NCI-H2227 (cell line): Measurements from ENCODE around the gene F2.
"Not testable (repeated sequence)": the region's sequence is repeated elsewhere in the genome, so short reads cannot be mapped to it uniquely, and the experiment has no call there.

Experiments
- DNase-seq: peaks from one replicate; lab custom pipeline; 2025; ENCODE audit not compliant: unreplicated experiment; lab: John Stamatoyannopoulos, UW

The F2 gene

DNA sequence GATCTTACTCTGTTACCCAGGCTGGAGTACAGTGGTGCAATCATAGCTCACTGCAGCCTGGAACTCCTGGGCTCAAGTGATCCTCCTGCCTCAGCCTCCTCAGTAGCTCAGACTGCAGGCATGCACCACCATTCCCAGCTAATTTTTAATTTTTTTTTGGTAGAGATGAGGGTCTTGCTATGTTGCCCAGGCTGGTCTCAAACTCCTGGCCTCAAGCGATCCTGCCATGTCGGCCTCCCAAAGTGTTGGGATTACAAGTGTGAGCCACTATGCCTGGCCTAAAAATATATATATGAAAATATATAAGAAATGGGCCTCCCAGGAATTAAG lies 1.2 kb upstream of the F2 start:
- not testable (repeated sequence) for DNase-seq

DNA sequence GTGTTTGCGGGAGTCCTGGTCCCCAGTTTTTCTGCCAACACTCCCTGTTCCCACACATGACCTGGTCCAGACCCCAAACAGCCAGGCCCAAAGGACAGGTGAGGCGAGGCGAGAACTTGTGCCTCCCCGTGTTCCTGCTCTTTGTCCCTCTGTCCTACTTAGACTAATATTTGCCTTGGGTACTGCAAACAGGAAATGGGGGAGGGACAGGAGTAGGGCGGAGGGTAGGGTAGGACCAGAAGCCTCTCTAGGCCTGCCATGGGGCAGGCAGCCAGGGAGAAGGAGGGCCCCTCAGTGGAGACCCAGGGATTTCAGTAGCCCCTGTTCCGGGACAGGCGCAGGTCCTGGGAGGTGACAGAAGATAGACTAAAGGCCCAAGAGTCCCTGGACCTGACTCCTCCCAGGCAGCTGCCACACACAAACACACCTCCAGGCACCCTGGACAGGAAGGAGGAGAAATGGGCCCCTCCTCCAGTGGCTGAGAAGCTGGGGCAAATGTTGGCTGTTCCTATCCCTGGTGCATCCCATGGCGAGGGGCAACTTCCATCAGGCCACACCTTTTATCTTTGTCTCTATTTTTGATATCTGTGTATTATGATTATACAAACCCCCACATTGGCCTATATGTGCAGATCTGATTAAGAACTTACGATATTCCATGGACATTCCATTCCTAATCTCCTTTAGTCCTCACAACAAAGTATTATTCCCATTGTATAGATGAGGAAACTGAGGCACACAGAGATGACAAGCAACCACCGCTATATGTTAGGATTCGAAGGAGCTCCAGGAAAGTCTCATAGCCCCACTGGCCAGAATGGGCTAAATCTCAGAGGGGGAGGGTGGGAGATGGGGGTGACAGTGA lies 626 bp upstream of the F2 start:
- DNase-seq, result no peak

DNA sequence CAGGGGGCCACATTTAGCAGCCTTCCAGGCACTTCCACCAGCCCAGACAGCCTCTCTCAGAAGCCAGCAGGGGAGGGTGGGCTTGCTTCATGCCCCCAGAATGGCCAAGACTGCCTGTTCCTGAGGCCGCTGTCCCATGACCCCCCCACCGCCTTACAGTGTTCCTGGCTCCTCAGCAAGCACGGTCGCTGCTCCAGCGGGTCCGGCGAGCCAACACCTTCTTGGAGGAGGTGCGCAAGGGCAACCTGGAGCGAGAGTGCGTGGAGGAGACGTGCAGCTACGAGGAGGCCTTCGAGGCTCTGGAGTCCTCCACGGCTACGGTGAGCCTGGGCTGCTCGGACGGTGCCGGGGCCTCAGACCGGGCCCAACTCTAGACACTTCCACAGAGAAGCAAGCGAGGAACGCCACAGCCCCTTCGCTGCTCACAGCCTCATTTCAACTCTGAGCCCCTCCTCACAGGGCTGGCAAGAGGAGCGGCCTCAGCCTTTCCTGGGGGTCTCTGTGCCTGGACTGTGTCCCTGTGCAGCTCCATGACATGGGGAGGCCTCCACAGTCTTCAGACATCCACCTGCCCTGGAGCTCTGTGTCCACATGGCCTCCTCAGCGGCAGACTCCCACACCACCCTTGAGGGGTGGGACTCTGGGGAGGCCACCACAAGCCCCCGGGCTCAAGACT lies 668 bp downstream of the F2 start:
- DNase-seq, result no peak

DNA sequence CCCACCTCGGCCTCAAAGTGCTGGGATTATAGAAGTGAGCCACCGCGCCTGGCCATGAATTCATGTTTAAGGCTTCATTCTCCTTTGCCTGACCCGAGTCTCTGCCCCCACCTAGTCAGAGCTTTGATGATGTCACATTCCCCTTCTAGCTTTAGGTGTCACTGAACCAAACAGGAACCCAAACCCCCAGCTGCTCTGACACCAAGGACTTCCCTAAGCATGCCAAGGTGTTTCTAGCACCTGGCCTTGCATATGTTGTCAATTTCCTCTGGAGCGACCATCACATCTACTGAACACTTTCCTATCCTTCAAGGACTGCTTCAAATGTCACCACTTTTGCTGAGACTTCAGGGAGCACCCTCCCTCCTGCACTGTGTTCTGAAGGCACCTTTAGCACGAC lies 2.3 kb downstream of the F2 start:
- no peak for DNase-seq

DNA sequence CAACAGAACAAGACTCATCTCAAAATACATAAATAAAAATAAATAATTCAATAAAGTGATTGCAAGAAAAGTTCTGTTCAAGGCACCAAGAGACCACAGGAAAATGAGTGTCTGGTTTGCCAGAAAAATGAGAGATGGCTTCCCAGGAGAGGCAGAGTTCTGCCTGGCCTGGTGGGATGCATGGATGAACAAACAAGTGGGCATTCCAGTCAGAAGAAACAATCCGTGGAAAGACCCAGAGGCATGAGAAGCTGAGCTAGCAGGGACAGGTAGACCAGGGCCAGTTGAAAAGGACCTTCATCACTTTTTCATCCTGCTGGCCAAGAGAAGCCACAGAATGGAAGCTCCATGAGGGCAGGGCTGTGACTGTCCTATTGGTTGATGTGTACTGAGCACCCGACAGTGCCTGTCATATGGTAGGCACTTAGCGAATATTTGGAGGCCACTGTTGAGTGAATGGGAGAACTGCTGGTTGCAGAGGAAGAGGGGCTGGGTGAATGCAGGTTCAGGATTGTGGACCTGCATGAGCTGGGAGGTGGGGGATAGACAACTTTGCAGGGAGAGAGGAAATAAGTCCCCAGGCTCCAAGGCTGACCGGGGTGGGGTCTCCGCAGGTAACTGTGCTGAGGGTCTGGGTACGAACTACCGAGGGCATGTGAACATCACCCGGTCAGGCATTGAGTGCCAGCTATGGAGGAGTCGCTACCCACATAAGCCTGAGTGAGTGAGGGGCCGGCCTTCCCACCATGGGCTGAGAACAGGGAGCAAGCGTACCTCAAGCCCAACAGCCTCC lies 3.7 kb downstream of the F2 start:
- DNase-seq, result no peak

DNA sequence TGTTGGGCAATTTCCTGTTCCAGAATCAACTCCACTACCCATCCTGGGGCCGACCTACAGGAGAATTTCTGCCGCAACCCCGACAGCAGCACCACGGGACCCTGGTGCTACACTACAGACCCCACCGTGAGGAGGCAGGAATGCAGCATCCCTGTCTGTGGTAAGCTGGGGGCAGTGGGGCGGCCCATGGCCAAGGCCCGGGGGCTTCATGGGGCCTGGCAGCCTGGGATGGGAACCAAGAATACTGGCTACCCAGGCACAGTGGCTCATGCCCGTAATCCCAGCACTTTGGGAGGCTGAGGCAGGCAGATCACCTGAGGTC lies 4.3 kb downstream of the F2 start:
- no peak for DNase-seq

DNA sequence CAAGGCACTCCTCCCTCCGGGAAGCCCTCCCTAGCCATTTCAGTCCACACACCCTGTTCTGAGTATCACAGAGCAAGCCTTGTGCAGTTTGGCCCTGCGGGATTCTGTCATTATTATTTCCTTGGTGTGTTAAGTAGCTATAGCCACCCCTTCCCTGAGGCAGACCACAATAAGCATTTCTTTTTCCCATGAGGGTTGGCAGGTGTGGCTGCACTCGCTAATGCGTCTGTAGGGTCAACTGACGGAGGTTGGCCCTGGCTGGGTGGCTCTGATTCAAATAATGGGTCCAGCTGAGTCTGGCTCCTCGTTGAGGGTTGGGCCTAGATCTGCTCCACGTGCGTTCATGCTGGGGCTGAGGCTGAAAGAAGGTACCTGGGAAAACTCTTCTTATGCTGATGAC lies 5.1 kb downstream of the F2 start:
- DNase-seq, result peak; percentile 50

DNA sequence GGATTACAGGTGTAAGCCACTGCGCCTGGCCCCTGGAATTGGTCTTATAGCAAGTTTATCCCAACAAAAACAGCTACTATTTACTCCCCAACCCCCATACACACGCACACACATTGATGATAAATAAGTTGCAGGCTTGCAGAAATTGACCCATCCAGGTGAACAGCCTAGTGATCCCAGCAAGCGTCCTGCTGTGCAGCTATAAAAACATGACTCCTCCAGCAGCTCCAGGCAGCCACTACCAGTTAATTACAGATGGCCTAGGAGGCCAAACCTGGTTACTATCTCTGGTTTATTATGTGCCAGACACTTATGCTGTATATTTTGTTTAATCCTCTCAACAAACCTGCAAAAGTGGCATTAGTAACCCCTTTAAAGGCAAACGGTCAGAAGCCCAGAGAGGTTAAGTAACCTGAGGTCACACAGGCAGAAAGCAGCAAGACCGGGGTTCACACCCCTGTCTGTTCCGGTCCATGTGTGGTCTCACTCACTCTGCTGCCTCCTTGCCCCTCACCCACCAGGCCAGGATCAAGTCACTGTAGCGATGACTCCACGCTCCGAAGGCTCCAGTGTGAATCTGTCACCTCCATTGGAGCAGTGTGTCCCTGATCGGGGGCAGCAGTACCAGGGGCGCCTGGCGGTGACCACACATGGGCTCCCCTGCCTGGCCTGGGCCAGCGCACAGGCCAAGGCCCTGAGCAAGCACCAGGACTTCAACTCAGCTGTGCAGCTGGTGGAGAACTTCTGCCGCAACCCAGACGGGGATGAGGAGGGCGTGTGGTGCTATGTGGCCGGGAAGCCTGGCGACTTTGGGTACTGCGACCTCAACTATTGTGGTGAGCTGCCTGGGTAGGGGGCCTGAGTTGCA lies 6.6 kb downstream of the F2 start:
- peak; percentile 17 for DNase-seq

DNA sequence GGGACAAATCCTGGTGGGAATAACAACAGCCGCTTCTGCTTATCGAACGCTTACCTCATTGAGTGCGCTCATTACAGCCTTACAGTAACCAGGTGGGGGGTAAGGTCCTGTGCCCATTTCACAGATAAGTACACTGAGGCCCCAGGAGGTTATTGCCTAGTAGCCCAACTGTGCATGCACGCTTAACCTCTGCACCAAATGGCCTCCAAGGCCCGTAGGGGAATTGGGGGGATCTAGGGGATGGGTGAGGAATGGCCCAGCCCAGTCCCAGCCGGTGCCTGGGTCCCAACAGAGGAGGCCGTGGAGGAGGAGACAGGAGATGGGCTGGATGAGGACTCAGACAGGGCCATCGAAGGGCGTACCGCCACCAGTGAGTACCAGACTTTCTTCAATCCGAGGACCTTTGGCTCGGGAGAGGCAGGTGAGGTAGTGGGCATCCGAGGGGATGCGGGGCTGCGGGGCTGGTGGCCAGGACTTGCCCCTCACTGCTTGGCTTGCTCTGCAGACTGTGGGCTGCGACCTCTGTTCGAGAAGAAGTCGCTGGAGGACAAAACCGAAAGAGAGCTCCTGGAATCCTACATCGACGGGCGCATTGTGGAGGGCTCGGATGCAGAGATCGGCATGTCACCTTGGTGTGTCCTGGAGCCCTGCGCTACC lies 7.3 kb downstream of the F2 start:
- DNase-seq, result no peak

DNA sequence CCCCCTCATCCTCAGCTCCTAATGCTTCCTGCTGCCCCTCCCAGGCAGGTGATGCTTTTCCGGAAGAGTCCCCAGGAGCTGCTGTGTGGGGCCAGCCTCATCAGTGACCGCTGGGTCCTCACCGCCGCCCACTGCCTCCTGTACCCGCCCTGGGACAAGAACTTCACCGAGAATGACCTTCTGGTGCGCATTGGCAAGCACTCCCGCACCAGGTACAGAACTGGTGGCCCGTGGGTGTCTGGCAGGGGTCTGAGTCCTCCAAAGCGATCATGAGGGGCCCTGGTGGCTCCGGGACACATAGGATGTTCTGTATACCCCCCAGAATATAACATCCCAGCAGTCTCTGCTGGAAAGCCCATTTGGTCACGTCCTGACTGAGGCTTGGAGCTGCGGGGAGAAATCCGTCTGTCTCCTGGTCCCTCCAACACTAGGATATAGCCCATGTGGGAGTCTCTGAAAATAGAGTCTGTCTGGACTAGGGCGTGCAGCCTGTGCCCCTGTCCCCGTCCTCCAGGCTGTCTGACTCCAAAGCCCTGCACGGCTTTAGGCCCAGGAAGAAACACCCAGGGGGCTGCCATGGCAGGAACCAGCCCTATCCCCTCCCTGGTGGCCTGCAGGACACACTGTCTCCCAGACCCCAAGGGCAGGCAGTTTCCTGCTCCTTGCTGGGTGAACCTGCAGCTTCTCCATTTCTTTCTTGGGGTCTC lies 9.1 kb downstream of the F2 start:
- DNase-seq, result no peak

DNA sequence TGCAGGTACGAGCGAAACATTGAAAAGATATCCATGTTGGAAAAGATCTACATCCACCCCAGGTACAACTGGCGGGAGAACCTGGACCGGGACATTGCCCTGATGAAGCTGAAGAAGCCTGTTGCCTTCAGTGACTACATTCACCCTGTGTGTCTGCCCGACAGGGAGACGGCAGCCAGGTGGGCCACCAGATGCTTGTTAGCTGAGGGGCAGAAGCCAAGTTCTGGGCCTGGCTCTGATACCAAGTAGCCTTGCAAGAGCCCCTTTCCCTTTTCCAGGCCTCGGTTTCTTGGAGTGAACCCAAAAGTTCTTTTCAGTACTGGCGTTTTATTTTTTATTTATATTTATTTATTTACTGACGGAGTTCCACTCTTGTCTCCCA lies 9.6 kb downstream of the F2 start:
- no peak for DNase-seq

DNA sequence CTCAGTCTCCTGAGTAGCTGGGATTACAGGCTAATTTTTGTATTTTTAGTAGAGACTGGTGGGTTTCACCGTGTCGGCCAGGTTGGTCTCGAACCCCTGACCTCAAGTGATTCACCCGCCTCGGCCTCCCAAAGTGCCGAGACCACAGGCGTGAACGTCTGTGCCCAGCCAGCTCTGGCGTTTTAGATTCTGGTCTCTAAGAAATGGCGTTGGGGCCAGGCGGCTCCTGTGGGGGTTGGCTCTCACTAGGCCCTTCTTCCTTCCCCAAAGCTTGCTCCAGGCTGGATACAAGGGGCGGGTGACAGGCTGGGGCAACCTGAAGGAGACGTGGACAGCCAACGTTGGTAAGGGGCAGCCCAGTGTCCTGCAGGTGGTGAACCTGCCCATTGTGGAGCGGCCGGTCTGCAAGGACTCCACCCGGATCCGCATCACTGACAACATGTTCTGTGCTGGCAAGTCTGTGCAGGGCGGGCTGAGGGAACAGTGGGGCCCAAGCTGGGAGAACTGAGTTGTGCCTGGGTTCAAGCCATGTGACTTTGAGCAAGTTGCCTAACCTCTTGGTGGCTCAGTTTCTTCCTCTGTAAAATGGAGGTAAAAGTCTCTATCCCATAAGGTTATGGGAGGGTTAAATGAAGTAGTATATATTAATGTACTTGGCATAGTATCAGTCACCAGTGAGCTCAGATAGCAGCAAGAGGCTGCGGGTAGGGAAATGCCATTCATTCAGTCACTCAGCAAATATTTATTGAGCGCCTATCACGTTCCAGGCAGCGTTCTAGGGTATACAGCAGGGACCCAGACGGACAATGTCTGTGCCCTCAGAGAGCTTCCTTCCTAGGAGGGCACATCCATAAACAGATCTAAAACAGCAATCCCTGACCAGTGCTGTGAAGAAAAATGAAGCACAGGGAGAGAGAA lies 10.4 kb downstream of the F2 start:
- no peak for DNase-seq

DNA sequence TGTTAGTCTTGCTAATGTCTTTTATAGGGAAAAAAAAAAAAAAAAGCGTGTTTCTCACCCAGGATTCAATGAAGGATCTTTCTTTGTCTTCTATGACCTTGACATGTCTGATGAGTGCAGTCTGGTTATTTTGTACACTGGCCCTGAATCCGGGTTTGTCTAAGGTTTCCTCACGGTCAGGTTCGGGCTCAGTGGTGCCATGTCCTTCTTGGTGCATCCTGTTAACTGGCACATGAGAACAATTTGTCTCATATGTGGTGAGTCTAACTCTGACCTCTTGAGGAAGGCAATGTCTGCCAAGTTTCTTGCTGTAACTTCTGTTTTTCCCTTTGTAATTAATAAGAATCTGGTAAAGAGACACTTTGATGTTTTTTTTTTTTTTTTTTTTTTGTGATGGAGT lies 12.5 kb downstream of the F2 start:
- no peak for DNase-seq

DNA sequence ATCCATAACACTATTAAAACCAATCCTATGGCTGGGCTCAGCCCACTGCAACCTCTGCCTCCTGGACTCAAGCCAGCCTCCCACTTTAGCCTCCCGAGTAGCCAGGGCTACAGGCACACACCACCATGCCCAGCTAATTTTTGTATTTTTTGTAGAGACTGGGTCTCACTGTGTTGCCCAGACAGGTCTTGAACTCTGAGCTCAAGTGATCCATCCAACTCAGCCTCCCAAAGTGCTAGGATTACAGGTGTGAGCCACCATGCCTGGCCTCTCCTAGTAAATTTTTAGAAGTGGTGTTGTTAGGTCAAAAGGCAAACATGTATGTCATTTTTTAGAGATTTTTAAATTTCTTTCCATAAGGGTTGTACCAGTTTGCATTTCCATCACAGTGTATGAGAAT lies 14.2 kb downstream of the F2 start:
- DNase-seq, result no peak

DNA sequence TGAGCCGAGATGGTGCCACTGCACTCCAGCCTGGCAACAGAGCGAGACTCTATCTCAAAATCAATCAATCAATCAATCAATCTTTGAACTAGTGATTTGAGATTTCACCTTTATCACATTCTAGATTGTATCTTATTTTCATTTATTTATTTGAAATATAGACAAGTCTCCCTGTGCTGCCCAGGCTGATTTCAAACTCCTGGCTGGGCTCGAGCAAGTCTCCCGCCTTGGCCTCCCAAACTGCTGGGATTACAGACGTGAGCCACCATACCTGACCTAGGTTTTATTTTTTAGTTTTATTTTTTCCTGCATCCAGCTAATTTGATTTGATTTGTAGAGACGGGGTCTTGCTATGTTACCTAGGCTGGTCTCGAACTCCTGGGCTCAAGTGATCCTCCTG lies 17.1 kb downstream of the F2 start:
- DNase-seq, result no peak

DNA sequence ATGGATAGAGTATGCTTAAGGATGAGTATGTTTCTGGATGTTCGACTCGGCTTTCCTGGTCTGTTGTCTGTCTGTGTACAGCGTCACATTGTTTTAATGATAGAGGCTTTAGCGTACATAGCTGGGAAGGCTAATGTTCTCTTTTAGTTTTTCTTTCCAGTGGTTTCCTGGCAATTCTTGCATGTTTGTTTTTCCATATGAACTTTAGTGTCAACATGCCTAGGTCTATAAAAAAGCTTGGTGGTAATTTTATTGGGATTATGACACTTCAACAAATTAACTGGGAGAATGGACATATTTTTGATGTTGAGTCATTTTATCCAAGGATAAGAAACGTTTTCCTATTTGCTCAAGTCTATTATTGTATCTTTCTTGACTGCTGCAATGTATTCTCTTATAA lies 17.6 kb downstream of the F2 start:
- no peak for DNase-seq

DNA sequence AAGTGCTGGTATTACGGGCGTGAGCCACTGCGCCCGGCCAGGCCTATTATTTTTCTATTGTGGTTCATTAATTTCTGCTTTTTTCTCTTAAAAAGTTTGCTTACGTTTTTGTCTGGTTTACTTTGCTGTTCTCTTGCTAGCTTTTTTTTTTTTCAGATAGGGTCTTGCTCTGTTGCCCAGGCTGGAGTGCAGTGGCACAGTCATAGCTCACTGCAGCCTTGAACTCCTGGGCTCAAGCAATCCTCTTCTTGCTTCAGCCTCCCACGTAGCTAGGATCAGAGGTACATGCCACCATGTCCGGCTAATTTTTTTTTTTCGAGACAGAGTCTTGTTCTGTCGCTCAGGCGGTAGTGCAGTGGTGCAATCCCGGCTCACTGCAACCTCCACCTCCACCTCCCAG lies 18.7 kb downstream of the F2 start:
- DNase-seq, result no peak

DNA sequence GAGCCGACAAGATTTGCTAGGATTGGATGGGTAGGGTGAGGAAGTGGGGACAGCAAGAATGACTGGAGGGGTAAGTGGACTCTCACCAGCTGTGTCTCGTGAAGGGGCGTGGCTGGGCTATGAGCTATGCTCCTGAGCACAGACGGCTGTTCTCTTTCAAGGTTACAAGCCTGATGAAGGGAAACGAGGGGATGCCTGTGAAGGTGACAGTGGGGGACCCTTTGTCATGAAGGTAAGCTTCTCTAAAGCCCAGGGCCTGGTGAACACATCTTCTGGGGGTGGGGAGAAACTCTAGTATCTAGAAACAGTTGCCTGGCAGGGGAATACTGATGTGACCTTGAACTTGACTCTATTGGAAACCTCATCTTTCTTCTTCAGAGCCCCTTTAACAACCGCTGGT lies 19.9 kb downstream of the F2 start:
- DNase-seq, result no peak
